Measurements from ENCODE around the gene EFCAB6. TPM values are rescaled to one million over a fixed set of nuclear protein-coding genes. Genes with fewer than 3 reads are reported as not detected.

Gene EFCAB6
- total and polyA plus RNA-seq, 4 donors, result 1.7 to 15.4 (median 7.6) TPM

DNA sequence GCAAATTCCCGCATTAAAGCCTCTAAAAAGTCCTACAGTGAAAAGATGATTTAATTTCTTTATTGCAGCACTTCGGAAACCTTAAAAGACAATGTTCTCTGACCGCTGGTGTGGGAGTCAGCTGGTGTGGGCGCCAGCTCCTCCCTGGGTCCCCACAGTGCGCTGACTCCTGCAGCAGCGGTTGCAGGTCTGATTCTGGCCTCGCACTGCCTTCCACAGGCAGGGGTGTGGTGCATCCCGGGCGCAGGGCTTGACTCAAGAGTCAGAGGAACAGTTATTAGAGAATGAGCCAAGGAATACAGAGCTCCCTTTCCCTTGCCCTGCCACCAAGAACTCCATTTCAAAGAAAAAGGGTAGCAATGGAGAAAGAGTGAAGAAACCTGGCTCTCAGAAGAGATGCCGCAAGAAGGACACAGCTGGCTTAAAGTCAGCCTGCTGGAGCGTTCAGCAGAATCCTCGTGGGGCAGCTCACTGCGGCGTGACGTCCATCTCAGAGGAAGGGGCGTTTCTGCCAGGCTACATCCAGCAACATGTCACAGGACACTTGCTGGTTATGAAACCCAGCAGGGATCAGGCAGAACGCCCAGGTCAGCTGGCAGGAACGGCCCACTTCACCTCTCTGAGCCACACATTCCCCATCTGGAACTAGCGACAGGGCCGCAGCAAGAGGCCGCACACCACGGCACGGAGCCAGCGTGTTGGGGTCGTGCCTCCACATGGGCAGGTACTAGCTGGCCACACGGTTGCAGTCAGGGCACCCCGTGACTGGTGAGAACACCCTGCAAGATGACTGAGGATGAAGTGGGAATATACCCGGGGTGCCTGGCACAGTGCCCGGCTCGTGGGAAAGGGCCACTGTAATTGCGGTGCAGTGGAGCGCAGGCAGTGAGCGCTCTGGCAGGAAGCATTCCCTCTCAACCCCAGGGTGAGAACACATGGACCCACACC is 18.1 kb upstream of the EFCAB6 start:
- peaks cover 0 to 7% (median 0%) of the 10 kb centered on the region in 3 donors for H3K27me3 ChIP-seq (ENCODE audit: control insufficient read depth in 3 of 3, insufficient read depth in 3 of 3, low read length in 2 of 3)
- WGBS, 2 donors, result 62 to 72% methylated on average over 33 of the region's 33 CpGs
- H3K27ac ChIP-seq (ENCODE audit: low read depth in 1 of 2, low read length in 1 of 2), result peak overlapping the region; percentile 14 to 27
- DNase-seq, result peak; percentile 46 to 58 (median 48)
- peaks cover 0 to 42% (median 12%) of the 10 kb centered on the region in 5 donors for H3K4me1 ChIP-seq (ENCODE audit: control insufficient read depth in 5 of 5, insufficient read depth in 5 of 5, low read length in 5 of 5)
- TF ChIP-seq, protein P1, sequence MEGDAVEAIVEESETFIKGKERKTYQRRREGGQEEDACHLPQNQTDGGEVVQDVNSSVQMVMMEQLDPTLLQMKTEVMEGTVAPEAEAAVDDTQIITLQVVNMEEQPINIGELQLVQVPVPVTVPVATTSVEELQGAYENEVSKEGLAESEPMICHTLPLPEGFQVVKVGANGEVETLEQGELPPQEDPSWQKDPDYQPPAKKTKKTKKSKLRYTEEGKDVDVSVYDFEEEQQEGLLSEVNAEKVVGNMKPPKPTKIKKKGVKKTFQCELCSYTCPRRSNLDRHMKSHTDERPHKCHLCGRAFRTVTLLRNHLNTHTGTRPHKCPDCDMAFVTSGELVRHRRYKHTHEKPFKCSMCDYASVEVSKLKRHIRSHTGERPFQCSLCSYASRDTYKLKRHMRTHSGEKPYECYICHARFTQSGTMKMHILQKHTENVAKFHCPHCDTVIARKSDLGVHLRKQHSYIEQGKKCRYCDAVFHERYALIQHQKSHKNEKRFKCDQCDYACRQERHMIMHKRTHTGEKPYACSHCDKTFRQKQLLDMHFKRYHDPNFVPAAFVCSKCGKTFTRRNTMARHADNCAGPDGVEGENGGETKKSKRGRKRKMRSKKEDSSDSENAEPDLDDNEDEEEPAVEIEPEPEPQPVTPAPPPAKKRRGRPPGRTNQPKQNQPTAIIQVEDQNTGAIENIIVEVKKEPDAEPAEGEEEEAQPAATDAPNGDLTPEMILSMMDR (IDR thresholded peaks at IDR 0.05; ENCODE audit: control extremely low read depth, extremely low read depth), result no peak
- H3K9ac ChIP-seq (ENCODE audit: insufficient read depth in 1 of 2, low read length in 2 of 2), result no peak overlapping the region
- no peak overlapping the region for H3K4me3 ChIP-seq
- no peaks in the 10 kb centered on the region for H3K36me3 ChIP-seq (ENCODE audit: control insufficient read depth in 4 of 4, insufficient read depth in 4 of 4, low read length in 4 of 4)
- no peak for ATAC-seq (ENCODE audit: insufficient read depth, low FRiP score)
- H3K9me3 ChIP-seq (ENCODE audit: control insufficient read depth in 4 of 4, insufficient read depth in 3 of 4, low read length in 3 of 4), result no peaks in the 10 kb centered on the region

DNA sequence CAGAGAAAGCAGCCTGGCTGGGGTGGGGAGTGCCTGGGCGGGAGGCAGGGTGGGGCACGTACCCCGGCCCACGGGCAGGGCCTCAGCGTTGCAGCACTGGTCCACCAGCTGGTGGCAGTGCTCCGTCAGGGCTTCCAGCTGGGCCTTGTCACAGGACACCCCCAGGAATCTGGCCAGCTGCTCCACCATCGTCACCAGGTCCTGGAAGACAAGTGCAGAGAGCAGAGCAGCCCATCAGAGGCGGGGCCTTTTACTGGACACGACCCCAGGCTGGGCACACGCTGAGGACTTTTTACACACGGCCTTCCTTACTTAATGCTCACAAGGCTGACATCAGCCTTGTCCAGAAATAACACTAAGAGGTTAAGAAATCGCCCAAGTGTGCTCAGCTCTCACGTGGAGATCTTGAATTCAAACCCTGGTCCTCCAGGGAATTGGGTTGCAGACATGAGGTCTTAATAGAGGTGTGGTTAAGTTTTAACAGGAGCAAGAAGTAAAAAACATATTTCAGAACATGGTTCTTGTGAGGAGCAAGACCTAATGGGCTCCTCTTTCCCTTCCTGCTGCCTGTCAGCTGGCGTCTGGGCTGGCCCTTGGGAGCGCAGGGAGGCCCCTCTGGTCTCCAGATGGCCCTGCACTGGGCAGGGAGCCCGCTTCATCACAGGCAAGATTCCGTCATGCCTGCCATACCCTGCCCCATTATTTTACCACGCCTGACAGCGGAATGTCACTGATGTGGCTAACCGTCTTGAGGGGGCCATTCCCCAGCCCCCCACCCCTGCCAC is 17.1 kb upstream of the EFCAB6 start:
- Histone ChIP-seq H3K4me1 (ENCODE audit: control insufficient read depth in 5 of 5, insufficient read depth in 5 of 5, low read length in 5 of 5) (peaks cover 0 to 42% (median 12%) of the 10 kb centered on the region in 5 donors), H3K27ac (ENCODE audit: low read depth in 1 of 2, low read length in 1 of 2) (peak overlapping the region; percentile 14 to 27), H3K36me3 (ENCODE audit: control insufficient read depth in 4 of 4, insufficient read depth in 4 of 4, low read length in 4 of 4) (no peaks in the 10 kb centered on the region), H3K9ac (ENCODE audit: insufficient read depth in 1 of 2, low read length in 2 of 2) (no peak overlapping the region), H3K27me3 (ENCODE audit: control insufficient read depth in 3 of 3, insufficient read depth in 3 of 3, low read length in 2 of 3) (peaks cover 0 to 5% (median 0%) of the 10 kb centered on the region in 3 donors), H3K9me3 (ENCODE audit: control insufficient read depth in 4 of 4, insufficient read depth in 3 of 4, low read length in 3 of 4) (no peaks in the 10 kb centered on the region), H3K4me3 (no peak overlapping the region)
- TF ChIP-seq, protein P1 (IDR thresholded peaks at IDR 0.05; ENCODE audit: control extremely low read depth, extremely low read depth), result no peak
- ATAC-seq (ENCODE audit: insufficient read depth, low FRiP score) (peak; percentile 20), DNase-seq (peak; percentile 90 to 92 (median 90))
- 48 to 71% methylated on average over 20 of the region's 20 CpGs for WGBS, 2 donors

DNA sequence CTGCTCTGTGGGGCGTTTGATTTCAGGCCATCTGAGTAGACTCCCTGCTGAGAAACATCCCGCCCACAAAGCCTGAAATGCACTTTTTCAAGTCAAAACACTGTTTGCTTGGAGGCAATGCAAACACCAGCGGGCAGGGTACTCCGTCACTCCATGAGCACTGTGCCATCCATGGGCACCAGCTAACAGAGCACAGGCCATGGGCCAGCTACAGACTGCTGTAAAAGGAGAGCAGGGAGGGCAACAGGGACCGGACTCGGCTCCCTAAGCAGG is 16.6 kb upstream of the EFCAB6 start:
- TF ChIP-seq, protein P1 (IDR thresholded peaks at IDR 0.05; ENCODE audit: control extremely low read depth, extremely low read depth), result no peak
- H3K4me1 ChIP-seq (ENCODE audit: control insufficient read depth in 5 of 5, insufficient read depth in 5 of 5, low read length in 5 of 5), result peaks cover 0 to 41% (median 12%) of the 10 kb centered on the region in 5 donors
- WGBS, 2 donors, result 75 to 87% methylated on average over 6 of the region's 6 CpGs
- H3K27me3 ChIP-seq (ENCODE audit: control insufficient read depth in 3 of 3, insufficient read depth in 3 of 3, low read length in 2 of 3), result peaks cover 0 to 2% (median 0%) of the 10 kb centered on the region in 3 donors
- DNase-seq (peak in 1 of 3 donors; percentile 19), ATAC-seq (ENCODE audit: insufficient read depth, low FRiP score) (no peak)
- H3K27ac ChIP-seq (ENCODE audit: low read depth in 1 of 2, low read length in 1 of 2), result no peak overlapping the region
- H3K36me3 ChIP-seq (ENCODE audit: control insufficient read depth in 4 of 4, insufficient read depth in 4 of 4, low read length in 4 of 4), result no peaks in the 10 kb centered on the region
- no peak overlapping the region for H3K4me3 ChIP-seq
- no peaks in the 10 kb centered on the region for H3K9me3 ChIP-seq (ENCODE audit: control insufficient read depth in 4 of 4, insufficient read depth in 3 of 4, low read length in 3 of 4)
- H3K9ac ChIP-seq (ENCODE audit: insufficient read depth in 1 of 2, low read length in 2 of 2), result no peak overlapping the region
